Muscle of leg (tissue), 11 donors: ENCODE results near the gene SLC45A3. TPM values are rescaled to one million over a fixed set of nuclear protein-coding genes. Genes with fewer than 3 reads are reported as not detected.
"Not testable (repeated sequence)": the region's sequence is repeated elsewhere in the genome, so short reads cannot be mapped to it uniquely, and the experiment has no call there.

Source experiments
- DNase-seq: peaks from one replicate; pipeline ENCODE4 v3.0.0; 2013
- H3K27ac ChIP-seq: one replicate; pipeline ENCODE4 v1.5.1; 2013; ENCODE audit warnings: mild to moderate bottlenecking, low read length, control low read depth
- H3K27me3 ChIP-seq: one replicate; pipeline ENCODE4 v1.6.1; 2013; ENCODE audit warnings: low read length; ENCODE audit not compliant: control insufficient read depth, insufficient read depth
- H3K36me3 ChIP-seq: one replicate; pipeline ENCODE4 v1.6.1; 2013; ENCODE audit warnings: low read length; ENCODE audit not compliant: control insufficient read depth, insufficient read depth
- H3K4me1 ChIP-seq: one replicate; pipeline ENCODE4 v1.6.1; 2013; ENCODE audit warnings: low read length; ENCODE audit not compliant: control insufficient read depth, insufficient read depth
- H3K4me3 ChIP-seq: one replicate; pipeline ENCODE4 v1.5.1; 2013; ENCODE audit warnings: low read length, control low read depth
- H3K9me3 ChIP-seq: replicated peaks from 2 replicates; pipeline ENCODE4 v1.6.1; 2013; ENCODE audit warnings: low read depth, low read length; ENCODE audit not compliant: control insufficient read depth
- WGBS: methylation state at CpG from one replicate; pipeline ENCODE4 v1.1.5; 2013; ENCODE audit warnings: missing lambda C conversion rate; ENCODE audit not compliant: insufficient coverage; 5-methylcytosine and 5-hydroxymethylcytosine counted together
- polyA plus RNA-seq, 8 donors: library from polyadenylated mRNA; unstranded; fragments of 120-200 nt; gene quantifications; one replicate each; pipeline versions ENCODE4 v1.2.1 to v1.2.3, GENCODE V29; 2013; ENCODE audit warnings: inconsistent platforms in 1 of 8, low replicate concordance in 1 of 8; ENCODE audit not compliant: insufficient read length in 8 of 8, insufficient read depth in 1 of 8
- total RNA-seq: library from RNA; stranded (reverse); fragments of 120-200 nt; gene quantifications from one replicate; pipeline ENCODE4 v1.2.4, GENCODE V29; 2013

SLC45A3 gene
- total and polyA plus RNA-seq, 9 donors = 2.0 to 3.8 (median 2.6) TPM

- Histone ChIP-seq H3K9me3 (no peaks in the 10 kb centered on the region), H3K27me3 (no peaks in the 10 kb centered on the region), H3K4me1 (peaks cover 7% of the 10 kb centered on the region), H3K27ac (no peak overlapping the region), H3K36me3 (no peaks in the 10 kb centered on the region), H3K4me3 (no peak overlapping the region)
- 90% methylated on average over 7 of the region's 9 CpGs for WGBS
- DNase-seq = no peak
Observed at GRCh38 chr1:205637854-205638468, 42.3 kb downstream of the SLC45A3 start.

- Histone ChIP-seq H3K4me1 (peaks cover 7% of the 10 kb centered on the region), H3K27ac (peak overlapping the region; percentile 80), H3K36me3 (no peaks in the 10 kb centered on the region), H3K27me3 (no peaks in the 10 kb centered on the region), H3K4me3 (peak overlapping the region; percentile 9), H3K9me3 (no peaks in the 10 kb centered on the region)
- peak; percentile 55 for DNase-seq
- WGBS = 15% methylated on average over 3 of the region's 4 CpGs
Observed at GRCh38 chr1:205636732-205637131, 43.6 kb downstream of the SLC45A3 start.

- H3K36me3 ChIP-seq, H3K27me3 ChIP-seq, DNase-seq, H3K4me3 ChIP-seq, H3K4me1 ChIP-seq, H3K27ac ChIP-seq, H3K9me3 ChIP-seq: not testable (repeated sequence)
- 83% methylated on average over 2 of the region's 7 CpGs for WGBS
Observed at GRCh38 chr1:205636138-205636530, 44.2 kb downstream of the SLC45A3 start.

GRCh38 chr1:205633421-205633976, 46.8 kb downstream of the SLC45A3 start:
- peak; percentile 61 for DNase-seq
- peaks cover 12% of the 10 kb centered on the region for H3K4me1 ChIP-seq
- H3K4me3 ChIP-seq = no peak overlapping the region
- H3K9me3 ChIP-seq = no peaks in the 10 kb centered on the region
- no peaks in the 10 kb centered on the region for H3K27me3 ChIP-seq
- H3K27ac ChIP-seq = peak overlapping the region; percentile 57
- no CpG with 5 or more reads among the region's 6 CpGs for WGBS
- H3K36me3 ChIP-seq = no peaks in the 10 kb centered on the region

GRCh38 chr1:205632669-205633169, 47.6 kb downstream of the SLC45A3 start:
- no peaks in the 10 kb centered on the region for H3K36me3 ChIP-seq
- H3K4me3 ChIP-seq = peak overlapping the region; percentile 65
- H3K27me3 ChIP-seq = no peaks in the 10 kb centered on the region
- H3K9me3 ChIP-seq = no peaks in the 10 kb centered on the region
- peak overlapping the region; percentile 94 for H3K27ac ChIP-seq
- WGBS = no CpG with 5 or more reads among the region's 3 CpGs
- H3K4me1 ChIP-seq = peaks cover 12% of the 10 kb centered on the region
- DNase-seq = no peak

- H3K27me3 ChIP-seq = no peaks in the 10 kb centered on the region
- peaks cover 9% of the 10 kb centered on the region for H3K4me1 ChIP-seq
Observed at GRCh38 chr1:205631768-205632668, 48.3 kb downstream of the SLC45A3 start, which contains the start of gene ELK4. Gene ELK4, minus strand, starts transcription at chr1:205632011. Its CDS starts 8,129 bp downstream, at chr1:205623882.

GRCh38 chr1:205631010-205631767, 49.1 kb downstream of the SLC45A3 start:
- peak; percentile 95 for DNase-seq
- Histone ChIP-seq H3K27ac (peak overlapping the region; percentile 99), H3K27me3 (no peaks in the 10 kb centered on the region), H3K4me1 (peaks cover 7% of the 10 kb centered on the region), H3K9me3 (no peaks in the 10 kb centered on the region), H3K4me3 (peak overlapping the region; percentile 89), H3K36me3 (no peaks in the 10 kb centered on the region)
- WGBS = under 1% methylated on average over 70 of the region's 81 CpGs

More at GRCh38 chr1:205631768-205632668, 48.3 kb downstream of the SLC45A3 start, which contains the start of gene ELK4:
- H3K36me3 ChIP-seq = no peaks in the 10 kb centered on the region
- DNase-seq = peak; percentile 99
- under 1% methylated on average over 73 of the region's 83 CpGs for WGBS
- H3K4me3 ChIP-seq = peak within 1 kb of the TSS; percentile 89
- H3K27ac ChIP-seq = peak within 1 kb of the TSS; percentile 99
- no peaks in the 10 kb centered on the region for H3K9me3 ChIP-seq

GRCh38 chr1:205630651-205631009, 49.7 kb downstream of the SLC45A3 start:
- Histone ChIP-seq H3K27ac (peak overlapping the region; percentile 99), H3K4me1 (peaks cover 5% of the 10 kb centered on the region), H3K9me3 (no peaks in the 10 kb centered on the region), H3K27me3 (no peaks in the 10 kb centered on the region), H3K36me3 (no peaks in the 10 kb centered on the region), H3K4me3 (peak overlapping the region; percentile 89)
- no peak for DNase-seq
- no CpG with 5 or more reads among the region's 3 CpGs for WGBS

- DNase-seq = peak; percentile 88
- peak overlapping the region; percentile 99 for H3K27ac ChIP-seq
- no peaks in the 10 kb centered on the region for H3K27me3 ChIP-seq
- H3K36me3 ChIP-seq = peaks cover 2% of the 10 kb centered on the region
- H3K4me3 ChIP-seq = peak overlapping the region; percentile 89
- H3K9me3 ChIP-seq = no peaks in the 10 kb centered on the region
- H3K4me1 ChIP-seq = peaks cover 5% of the 10 kb centered on the region
- 0% methylated on average over 1 of the region's 3 CpGs for WGBS
Observed at GRCh38 chr1:205630241-205630640, 50.1 kb downstream of the SLC45A3 start.
